Measurements from ENCODE around the gene FGFRL1. TPM values are rescaled to one million over a fixed set of nuclear protein-coding genes. Genes with fewer than 3 reads are reported as not detected.

FGFRL1 gene, protein sequence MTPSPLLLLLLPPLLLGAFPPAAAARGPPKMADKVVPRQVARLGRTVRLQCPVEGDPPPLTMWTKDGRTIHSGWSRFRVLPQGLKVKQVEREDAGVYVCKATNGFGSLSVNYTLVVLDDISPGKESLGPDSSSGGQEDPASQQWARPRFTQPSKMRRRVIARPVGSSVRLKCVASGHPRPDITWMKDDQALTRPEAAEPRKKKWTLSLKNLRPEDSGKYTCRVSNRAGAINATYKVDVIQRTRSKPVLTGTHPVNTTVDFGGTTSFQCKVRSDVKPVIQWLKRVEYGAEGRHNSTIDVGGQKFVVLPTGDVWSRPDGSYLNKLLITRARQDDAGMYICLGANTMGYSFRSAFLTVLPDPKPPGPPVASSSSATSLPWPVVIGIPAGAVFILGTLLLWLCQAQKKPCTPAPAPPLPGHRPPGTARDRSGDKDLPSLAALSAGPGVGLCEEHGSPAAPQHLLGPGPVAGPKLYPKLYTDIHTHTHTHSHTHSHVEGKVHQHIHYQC
- 10 to 100 TPM; 33.7 to 47.3 (median 41.6) TPM for polyA plus RNA-seq (ENCODE audit: insufficient read length in 4 of 4)

DNA sequence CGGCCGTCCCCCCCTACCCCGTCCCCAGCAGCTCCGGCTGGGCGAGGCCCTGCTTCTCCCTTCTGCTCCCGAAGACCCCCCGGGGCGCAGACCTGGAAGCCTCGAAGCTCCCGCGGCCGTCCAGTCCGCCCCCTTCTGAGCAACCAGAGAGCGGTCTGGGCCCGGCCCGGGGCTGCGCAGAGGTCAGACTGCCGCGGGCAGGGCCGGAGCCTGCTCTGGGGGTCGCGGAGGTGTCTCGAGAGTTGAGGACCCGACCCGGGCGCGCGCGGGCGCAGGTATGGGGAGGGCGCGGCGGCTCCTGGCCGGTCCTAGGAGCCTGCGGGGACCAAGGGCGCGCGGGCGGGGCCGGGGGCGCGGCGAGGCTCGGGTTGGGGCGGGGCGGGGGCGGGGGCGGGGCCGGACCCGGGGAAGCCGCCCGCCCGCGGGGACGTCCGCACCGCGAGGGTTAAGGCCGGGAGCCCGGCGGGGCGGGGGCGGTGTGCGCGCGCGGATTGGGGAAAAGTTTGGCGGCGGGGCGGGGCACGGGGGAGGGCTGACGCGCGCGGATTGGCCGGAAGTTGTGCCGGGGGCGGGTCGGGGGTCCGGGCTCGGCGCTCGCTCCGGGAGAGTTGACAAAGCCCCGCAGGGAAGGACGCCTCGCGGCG, at the start of gene FGFRL1:
FGFRL1 (plus strand) TSS at position 605 of the 644 bp plus-strand sequence. CDS start 860 bp downstream, outside the sequence.
- DNase-seq (ENCODE audit: low read depth in 4 of 4, low spot score in 2 of 4): peak in 2 of 4 donors; percentile 61 to 79

DNA sequence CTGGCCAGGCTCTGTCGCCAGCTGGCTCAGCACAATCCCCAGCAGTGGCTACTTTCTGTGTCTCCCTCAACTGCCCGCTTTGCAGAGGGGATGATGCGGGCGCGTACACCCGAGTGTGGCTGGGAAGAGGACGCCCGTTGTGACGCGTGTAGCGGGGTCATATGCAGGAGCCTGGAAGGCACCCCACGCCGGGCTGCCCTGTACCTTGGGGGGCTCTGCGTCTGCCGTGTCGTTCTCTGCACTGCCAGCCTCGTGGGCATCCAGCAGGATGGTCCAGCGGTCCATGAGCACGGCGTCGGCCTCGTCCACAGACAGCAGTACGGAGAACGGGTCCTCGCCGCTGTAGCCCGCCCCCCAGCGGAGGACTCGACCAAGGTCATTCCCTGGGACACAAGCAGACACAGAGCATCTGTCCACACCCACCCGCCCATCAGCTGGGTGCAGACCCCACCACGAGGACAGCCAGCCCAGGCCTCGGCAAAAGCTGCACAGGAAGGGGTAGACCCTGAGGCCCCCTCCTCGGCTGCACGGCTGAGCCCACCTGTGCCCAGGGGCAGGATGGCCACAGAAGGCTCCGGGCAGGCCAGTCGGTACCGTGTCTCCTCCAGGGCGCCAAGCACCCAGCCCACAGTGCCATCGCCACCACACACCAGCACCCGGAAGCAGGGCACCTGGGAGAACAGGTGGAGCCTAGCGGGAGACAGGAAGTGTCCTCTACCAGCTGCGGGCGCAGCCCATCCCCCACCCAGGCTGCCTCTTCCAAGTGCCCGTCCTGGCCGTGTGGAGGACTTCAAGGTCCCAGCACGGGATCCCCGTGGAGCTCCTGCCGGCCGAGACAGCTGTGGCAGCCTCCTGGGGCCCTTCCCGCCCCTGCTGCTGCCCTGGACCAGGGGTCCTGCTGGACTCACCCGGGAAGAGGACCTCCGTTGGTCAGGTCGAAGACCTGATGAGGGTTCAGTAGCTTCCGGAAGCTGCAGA, 48.9 kb upstream of the FGFRL1 start:
- DNase-seq (ENCODE audit: low read depth in 4 of 4, low spot score in 2 of 4): no peak

DNA sequence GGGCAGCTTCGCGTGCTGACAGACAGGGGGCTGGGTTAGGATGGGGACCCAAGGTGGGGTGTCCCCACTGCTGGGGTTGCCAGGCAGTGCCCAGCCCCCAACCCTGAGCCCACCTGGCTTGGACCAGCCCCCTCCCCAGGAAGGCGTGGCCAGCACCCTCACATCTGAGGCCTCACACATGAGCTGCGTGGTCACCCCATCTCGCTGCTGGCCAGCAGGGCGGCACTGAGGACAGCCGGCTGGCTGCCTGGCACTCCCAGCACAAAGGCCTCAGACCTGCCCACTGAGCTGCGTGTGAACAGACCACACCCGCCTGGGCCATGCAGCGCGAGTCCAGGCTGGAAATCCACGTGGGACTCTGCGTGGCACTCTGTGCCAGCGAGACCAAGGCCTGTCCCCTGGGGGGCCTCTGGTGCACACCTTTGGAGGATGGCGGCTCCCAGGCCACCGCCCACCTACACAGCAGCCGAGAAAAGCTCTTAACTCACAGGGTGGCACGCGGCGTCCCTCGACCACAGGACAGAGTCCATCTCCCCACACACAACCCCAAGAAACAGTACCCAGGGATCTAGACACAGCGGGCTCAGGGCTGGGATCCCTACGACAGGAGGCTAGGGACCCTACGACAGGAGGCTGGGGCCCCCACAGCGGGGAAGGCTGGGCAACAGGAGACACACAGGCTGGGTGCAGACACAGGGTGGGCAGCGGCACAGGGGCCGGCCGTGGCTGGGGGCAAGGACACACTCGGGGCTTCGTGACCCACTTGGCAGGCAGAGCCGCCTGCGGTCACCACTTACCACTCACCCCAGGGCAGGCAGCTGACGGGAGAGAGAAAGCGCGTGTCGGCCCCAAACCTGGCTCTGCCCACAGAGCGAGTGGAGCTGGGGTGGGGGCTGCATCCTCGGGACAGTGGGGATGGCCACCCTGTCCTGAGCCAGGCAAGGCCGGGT, 47.9 kb upstream of the FGFRL1 start:
- no peak for DNase-seq (ENCODE audit: low read depth in 4 of 4, low spot score in 2 of 4)

DNA sequence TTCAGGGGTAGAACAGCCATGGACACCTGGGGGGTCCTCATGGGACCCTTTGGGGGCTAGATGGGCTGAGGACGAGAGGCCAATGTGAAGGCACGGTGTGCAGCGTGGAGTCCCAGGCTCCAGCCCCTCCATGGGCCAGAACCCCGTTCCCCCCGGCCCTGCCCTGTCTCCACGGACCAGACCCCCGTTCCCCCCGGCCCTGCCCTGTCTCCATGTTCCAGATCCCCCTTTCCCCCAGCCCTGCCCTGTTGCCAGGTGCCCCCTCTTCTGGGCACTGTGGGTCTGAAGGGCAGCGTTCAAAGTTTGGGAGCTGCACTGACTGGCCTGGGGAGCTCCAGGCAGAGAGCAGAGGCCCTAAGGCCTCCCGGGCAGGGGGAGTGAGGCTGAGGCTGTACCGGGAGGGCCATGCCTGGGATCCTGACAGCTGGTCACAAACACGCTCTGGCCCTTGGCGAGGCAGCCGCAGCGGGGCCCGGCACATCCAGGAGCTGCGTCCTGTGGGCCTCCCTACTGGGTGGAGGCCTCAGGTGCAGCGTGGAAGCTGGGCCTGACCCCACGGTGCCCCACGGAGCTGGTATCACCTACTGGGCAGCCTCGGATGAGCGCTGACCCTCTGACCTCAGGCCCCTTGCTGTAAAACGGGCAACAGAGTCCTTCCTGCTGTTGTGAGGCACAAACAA, 46.9 kb upstream of the FGFRL1 start:
- no peak for DNase-seq (ENCODE audit: low read depth in 4 of 4, low spot score in 2 of 4)

DNA sequence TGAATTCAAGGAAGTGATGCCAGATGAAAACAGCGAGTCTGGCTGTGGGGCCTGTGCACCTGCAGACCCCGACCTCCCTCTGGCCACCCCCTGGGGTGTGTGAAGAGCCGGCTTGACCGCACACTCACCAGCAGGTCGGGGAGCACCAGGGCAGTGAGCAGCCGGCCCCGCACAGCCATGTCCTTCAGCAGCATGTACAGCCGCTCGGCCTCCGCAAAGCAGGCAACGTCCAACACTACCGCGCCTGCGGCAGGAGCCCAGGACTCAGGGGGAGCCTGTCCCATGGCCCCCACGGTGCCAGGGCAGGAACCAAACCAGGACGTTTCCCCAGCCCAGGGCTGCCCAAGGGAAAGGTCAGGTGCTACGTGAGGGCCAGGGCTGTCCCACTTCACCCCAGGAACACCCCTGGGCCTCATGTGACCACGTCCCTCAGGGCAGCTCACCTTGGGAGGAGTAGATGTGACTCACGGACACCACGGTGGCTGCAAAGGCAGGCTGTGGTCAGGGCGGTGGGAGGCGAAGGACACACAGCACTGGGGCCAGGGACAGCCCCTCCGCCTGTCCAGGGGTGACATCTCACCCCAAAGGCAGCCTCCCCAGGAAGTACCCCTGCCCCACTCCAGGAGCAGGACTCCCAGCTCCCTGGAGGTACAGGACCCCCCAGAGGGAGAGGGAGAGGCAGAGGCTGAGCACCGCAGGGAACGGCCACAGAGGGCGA, 46.2 kb upstream of the FGFRL1 start:
- DNase-seq (ENCODE audit: low read depth in 4 of 4, low spot score in 2 of 4): no peak

DNA sequence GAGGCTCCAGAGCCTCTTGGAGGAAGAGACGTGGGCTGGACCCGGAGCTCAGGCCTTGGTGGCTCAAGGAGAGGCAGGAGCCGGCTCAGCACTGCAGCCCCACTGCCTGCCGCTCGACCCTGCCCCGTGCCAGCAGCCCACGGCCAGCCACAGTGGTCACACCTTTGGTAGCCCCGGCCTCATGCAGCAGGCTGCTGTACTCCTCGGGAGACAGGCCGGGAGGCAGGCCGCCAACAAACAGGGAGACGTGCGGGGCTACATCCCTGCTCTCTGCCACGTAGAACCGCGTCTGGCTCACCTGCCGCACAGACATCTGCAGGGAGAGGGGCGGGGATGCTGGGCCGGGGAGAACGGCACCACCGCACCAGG, 45.7 kb upstream of the FGFRL1 start:
- no peak for DNase-seq (ENCODE audit: low read depth in 4 of 4, low spot score in 2 of 4)

DNA sequence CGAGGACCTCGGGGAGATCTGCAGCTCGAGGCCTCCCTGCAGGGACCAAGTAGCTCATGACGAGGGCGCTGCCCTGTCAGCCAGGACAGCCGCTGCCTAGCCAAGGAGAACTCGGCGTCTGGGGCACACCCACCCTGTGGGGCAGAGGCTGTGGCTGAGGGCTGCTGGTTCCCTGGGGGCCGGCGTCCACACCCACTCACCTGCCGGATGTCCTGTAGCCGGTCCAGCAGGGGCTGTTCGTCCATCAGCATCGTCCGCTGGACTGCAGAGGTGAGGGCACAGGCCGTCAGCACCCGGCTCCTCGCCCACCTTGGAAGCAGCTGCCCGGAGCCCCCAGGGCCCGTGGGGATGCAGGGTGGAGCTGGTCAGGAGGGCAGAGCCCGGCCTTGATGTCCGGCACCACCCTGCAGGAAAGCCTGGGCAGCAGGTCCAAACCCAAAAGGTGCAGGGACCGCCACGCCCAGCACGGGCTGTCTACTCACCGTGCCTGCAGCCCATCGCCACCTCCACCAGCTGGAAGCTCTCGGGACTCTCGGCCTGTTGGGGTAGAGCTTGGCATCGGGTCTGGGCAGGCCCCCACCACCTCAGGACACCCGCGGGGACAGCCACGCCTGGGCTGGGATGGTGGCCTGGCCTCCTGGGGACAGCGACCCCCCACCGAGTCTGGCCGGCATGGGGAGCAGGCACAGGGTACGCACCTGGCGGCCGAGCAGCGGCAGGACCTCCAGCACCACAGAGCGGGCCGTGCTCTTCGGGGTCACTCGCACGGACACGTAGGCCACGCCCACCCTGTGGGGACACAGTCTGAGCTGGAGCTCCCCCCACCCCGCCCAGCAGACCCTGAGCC, 44.9 kb upstream of the FGFRL1 start:
- no peak for DNase-seq (ENCODE audit: low read depth in 4 of 4, low spot score in 2 of 4)

DNA sequence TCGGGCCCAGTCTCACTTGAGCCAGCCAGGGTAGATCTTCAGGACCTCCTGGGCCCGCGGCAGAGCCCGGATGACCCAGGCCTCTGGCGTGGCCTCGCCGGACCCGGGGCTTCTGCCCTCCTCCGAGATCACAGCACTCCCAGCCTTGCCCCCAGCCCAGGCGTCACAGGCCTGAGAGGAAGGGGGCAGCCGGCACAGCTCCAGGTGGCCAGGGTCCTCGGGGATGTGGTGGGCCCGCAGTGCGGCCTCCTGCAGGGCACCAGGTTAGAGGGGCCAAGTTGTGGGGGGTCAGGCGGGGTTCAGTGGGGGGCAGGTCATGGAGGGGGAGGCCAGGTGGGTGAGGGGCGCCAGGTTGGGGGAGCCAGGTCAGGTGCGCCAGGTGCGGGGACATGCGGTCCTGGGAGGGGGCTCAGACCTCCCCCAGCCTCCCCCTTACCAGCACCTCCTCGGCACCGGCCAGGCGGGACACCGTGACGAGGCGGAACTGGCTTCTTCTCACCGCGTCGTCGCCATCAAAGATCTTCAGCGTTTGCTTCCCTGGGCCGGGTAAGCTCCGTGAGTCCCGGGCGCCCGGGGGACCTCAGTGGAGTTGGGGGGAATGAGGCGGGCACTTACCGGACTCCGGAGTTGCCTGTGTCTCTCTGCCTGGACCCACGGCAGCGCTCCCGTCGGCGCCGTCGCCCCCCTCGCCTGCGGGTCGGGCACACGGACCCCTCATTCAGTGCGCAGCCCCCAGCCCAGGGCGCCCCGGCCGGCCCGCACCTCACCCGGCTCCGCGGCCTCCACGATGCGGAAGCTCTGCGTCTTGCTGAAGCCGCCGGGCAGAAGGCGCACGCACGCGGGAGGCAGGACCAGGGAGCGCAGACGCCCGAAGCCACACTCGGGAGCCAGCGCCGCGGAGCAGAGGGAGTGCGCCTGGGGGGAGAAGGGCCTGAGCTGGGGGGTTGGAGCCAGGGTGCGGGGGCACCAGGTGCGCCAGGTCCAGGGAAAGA, 44.0 kb upstream of the FGFRL1 start:
- no peak for DNase-seq (ENCODE audit: low read depth in 4 of 4, low spot score in 2 of 4)

DNA sequence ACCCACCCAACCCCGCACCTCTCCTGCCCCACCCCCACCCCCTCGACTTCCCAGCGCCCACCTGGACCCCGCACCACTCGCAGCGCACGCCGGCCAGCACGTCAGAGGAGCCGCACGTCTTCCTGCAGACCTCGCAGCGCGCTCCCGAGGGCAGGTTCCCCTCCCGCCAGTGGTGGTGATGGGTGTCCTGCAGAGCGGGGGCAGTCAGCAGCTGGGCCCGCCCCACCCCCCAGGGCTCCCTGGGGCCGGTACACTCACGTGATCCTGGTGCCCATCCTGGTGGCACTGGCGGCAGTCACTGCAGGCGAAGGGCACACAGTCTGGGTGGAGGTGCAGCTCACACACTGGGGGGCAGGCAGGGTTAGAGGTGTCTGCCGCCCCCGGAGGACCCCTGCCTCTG, 43.2 kb upstream of the FGFRL1 start:
- no peak for DNase-seq (ENCODE audit: low read depth in 4 of 4, low spot score in 2 of 4)

DNA sequence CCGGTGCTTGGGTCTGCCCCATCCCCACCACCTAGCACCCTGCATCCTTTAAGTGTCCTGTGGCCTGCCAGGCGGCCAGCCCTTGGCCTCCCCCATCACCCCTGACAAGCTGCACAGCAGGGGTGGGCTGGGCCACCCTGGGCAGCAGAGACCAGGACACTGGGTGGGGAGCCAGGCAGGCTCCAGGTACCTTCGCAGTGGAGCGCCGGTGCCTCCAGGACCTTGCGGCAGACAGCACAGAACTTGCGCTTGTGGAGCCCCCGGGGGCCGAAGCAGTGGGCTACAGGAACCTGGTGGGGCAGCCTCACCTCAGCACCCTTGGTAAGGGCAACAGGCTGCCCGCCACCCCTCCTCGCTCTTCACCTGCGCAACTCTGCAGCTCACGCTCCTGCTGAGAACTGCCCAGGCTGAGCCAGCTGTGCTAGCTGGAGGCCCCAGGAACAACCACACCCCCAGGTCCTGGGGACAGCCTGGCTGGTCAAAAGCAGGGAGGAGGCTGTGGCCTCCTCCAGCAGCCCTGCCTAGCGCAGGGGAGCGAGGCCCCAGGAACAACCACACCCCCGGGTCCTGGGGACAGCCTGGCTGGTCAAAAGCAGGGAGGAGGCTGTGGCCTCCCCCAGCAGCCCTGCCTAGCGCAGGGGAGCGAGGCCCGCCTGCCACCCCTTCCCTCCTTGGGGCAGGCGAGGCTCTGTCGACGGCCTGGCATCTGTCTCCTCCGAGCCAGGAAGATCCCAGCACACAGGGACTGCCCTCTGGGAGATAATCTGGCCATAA, 42.6 kb upstream of the FGFRL1 start:
- no peak for DNase-seq (ENCODE audit: low read depth in 4 of 4, low spot score in 2 of 4)

DNA sequence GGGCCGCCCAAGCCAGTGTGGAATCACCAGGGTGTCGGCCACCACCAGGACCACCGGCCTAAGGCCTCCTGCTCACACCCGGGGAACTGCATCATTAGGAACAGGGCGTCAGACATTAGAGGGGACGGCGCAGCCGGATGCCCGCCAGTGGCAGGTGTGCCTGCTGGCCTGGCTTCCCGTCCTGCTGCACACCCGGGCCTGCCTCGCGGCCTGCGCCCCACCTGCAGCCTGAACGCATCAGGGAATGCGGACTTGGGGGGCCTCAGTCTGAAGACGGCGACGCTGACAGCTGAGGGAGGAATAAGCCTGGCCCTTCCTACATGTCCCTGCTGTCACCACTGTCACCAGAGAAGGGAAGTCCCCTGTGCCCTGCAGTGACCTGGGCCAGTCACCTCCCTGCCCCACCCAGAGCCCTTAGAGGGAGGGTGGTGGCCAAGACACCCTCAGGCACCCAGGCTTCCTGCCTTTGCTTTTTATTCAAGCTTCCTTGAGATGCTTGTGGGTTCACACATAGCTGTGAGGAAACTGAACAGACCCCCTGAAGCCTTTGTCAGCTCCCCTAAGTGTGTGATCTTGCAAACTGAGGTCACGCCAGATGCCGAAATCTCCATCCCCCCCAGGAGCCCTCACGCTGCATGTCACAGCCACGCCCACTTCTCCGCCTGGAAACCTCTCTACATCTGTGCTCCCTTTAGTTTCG, 41.2 kb upstream of the FGFRL1 start:
- DNase-seq (ENCODE audit: low read depth in 4 of 4, low spot score in 2 of 4): no peak

DNA sequence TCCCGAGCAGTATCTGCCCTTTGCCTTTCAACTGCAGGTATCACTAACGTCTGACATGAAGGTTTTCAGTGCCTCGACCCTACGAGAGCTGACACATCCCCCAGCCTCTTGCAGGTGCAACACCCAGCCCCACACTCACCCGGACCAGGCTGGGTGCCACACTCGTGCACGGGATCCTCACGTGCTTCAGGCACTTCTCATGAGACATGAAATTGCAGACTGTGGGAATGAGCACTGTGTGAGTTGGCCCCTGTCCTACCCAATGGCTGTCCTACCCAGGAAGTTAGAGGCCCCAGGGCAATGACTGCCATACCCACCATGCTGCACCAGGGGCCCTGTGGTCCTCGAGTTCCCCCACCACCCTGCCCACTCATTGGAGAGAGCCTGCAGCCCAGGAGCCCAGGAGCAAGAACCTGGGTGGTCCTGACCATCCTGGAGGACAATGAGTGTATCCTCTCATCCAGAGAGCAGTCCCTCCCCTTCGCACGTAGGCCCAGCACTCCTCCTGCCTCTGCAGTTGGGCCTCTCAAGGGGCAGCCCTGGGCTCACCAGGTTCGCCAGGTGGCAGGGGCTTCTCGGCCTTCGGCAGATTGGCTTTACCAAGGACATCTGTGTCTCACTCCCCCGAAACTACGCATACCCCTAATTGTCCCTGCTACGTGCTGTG, 40.4 kb upstream of the FGFRL1 start:
- DNase-seq (ENCODE audit: low read depth in 4 of 4, low spot score in 2 of 4): no peak

DNA sequence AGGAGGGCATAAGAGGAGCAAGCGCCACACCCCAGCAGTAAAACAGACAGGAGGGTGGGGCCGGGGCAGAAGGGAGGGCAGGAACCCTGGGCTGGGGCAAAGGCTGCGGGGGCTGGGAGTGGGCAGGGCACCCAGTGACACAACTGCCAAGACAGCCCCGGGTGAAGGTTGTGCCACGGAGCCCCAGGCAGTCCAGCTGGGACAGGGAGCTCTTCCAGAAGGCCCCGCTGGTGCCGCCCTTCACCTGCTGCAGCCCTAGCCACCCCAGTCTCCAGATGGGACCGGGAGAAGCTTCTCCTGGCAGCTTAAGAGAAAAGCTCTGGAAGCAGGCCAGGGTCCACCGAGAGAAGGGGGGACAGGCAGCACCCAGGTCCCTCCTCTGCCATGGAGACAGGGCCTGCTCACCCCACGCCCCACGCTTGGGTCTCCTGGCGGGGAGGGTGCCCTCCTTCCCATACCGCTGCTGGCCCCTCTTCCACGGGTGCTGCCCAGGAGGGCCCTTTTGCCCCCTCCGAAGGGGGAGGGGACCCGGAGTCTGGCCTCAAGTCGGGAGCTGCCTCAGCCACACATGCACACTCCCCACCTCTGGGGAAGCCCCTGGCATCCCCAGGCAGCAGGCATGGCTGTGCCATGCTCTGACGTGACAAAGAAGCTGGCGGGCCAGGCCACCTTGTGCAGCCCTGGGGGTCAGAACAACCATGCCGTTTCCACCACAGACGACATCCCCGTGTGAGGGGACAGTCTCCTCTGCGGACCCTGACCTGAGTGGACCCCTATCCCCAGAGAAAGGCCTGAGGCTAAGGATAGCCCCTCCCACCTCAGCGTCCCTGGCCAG, 39.5 kb upstream of the FGFRL1 start:
- DNase-seq (ENCODE audit: low read depth in 4 of 4, low spot score in 2 of 4): no peak
